A549 (cell line): Measurements from ENCODE around the gene IMPA2.

Source experiments
- HDAC2 ChIP-seq: fragments of 200-600 bp; sonication (generic); IDR thresholded peaks from 2 replicates; pipeline ENCODE4 v1.6.1; 2016
- NPAS2 ChIP-seq: fragments of 250-450 bp; sonication (Bioruptor Pico); IDR thresholded peaks from 2 replicates; pipeline ENCODE4 v1.8.0; 2022; ENCODE audit warnings: mild to moderate bottlenecking, moderate library complexity, borderline replicate concordance
- NR3C1 ChIP-seq: fragments of >200 bp; sonication (Bioruptor Twin); formaldehyde crosslinking; IDR thresholded peaks from 3 replicates; pipeline ENCODE4 v1.6.1; 2017
- ZFP36 ChIP-seq: fragments of 450-650 bp; IDR thresholded peaks from 2 replicates; pipeline ENCODE4 v1.6.1; 2014; ENCODE audit warnings: borderline replicate concordance; ENCODE audit not compliant: partially characterized antibody
- TF ChIP-seq, protein P1 (sequence below): fragments of >200 bp; sonication (Bioruptor Twin); formaldehyde crosslinking; IDR thresholded peaks from 3 replicates; pipeline ENCODE4 v1.5.1; 2016
- TF ChIP-seq, protein P2 (sequence below): fragments of 250-450 bp; sonication (Bioruptor Pico); IDR thresholded peaks from 2 replicates; pipeline ENCODE4 v1.5.0; 2021; ENCODE audit warnings: mild to moderate bottlenecking, moderate library complexity, borderline replicate concordance

DNA sequence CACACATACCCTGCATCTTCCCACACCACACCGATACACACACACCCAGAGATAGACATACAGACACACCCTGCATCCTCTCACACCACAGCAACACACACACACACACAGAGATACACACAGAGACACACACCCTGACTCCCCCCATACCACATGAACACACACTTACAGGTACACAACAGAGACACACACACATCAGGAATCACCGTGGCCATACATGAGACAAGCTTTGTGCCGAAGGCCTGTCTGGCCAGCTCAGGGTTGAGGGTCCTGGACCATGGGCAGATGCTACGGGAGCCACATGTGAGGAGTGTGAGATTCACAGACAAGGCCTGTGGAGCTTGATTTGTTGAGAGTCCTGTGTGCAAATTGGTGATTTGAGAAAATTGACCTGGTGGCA is 15.6 kb downstream of the IMPA2 start:
- TF ChIP-seq NPAS2: no peak
- TF ChIP-seq, protein P1, sequence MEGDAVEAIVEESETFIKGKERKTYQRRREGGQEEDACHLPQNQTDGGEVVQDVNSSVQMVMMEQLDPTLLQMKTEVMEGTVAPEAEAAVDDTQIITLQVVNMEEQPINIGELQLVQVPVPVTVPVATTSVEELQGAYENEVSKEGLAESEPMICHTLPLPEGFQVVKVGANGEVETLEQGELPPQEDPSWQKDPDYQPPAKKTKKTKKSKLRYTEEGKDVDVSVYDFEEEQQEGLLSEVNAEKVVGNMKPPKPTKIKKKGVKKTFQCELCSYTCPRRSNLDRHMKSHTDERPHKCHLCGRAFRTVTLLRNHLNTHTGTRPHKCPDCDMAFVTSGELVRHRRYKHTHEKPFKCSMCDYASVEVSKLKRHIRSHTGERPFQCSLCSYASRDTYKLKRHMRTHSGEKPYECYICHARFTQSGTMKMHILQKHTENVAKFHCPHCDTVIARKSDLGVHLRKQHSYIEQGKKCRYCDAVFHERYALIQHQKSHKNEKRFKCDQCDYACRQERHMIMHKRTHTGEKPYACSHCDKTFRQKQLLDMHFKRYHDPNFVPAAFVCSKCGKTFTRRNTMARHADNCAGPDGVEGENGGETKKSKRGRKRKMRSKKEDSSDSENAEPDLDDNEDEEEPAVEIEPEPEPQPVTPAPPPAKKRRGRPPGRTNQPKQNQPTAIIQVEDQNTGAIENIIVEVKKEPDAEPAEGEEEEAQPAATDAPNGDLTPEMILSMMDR: no peak
- TF ChIP-seq, protein P2, sequence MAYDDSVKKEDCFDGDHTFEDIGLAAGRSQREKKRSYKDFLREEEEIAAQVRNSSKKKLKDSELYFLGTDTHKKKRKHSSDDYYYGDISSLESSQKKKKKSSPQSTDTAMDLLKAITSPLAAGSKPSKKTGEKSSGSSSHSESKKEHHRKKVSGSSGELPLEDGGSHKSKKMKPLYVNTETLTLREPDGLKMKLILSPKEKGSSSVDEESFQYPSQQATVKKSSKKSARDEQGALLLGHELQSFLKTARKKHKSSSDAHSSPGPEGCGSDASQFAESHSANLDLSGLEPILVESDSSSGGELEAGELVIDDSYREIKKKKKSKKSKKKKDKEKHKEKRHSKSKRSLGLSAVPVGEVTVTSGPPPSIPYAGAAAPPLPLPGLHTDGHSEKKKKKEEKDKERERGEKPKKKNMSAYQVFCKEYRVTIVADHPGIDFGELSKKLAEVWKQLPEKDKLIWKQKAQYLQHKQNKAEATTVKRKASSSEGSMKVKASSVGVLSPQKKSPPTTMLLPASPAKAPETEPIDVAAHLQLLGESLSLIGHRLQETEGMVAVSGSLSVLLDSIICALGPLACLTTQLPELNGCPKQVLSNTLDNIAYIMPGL: no peak
- TF ChIP-seq NR3C1: no peak
- TF ChIP-seq HDAC2: no peak
- no peak for TF ChIP-seq ZFP36
